ENCODE data around the gene TMEM196.
A peak's percentile ranks its signal among the peaks of the same experiment; 100 is the strongest.
"Not testable (repeated sequence)": the region's sequence is repeated elsewhere in the genome, so short reads cannot be mapped to it uniquely, and the experiment has no call there.

Gene TMEM196

GRCh38 chr7:19708397-19709248 is 64.8 kb downstream of the TMEM196 start, which contains the start of gene POLR1F:
Gene POLR1F, minus strand, starts transcription at chr7:19709037. Its CDS starts 21 bp downstream, at chr7:19709016.
- FAIRE-seq (peak; percentile 99), DNase-seq (ENCODE audit: extremely low spot score, insufficient read length, low read depth) (peak; percentile 82)

- no peak for DNase-seq (ENCODE audit: extremely low spot score, insufficient read length, low read depth)
- no peak for FAIRE-seq
Observed at GRCh38 chr7:19707240-19707639, 66.2 kb downstream of the TMEM196 start.

GRCh38 chr7:19705663-19706062 is 67.8 kb downstream of the TMEM196 start:
- no peak for DNase-seq (ENCODE audit: extremely low spot score, insufficient read length, low read depth)
- no peak for FAIRE-seq

- FAIRE-seq: no peak
Observed at GRCh38 chr7:19701471-19701870, 71.9 kb downstream of the TMEM196 start.

GRCh38 chr7:19700936-19701335 is 72.5 kb downstream of the TMEM196 start:
- no peak for FAIRE-seq
- no peak for DNase-seq (ENCODE audit: extremely low spot score, insufficient read length, low read depth)

More at GRCh38 chr7:19701471-19701870, 71.9 kb downstream of the TMEM196 start:
- no peak for DNase-seq (ENCODE audit: extremely low spot score, insufficient read length, low read depth)

- no peak for FAIRE-seq
- DNase-seq (ENCODE audit: extremely low spot score, insufficient read length, low read depth): no peak
Observed at GRCh38 chr7:19698331-19698730, 75.1 kb downstream of the TMEM196 start.

- DNase-seq (ENCODE audit: extremely low spot score, insufficient read length, low read depth): no peak
- FAIRE-seq: no peak
Observed at GRCh38 chr7:19696926-19697325, 76.5 kb downstream of the TMEM196 start.

- DNase-seq (ENCODE audit: extremely low spot score, insufficient read length, low read depth): no peak
Observed at GRCh38 chr7:19692111-19692828, 81.1 kb downstream of the TMEM196 start.

GRCh38 chr7:19690736-19691135 is 82.7 kb downstream of the TMEM196 start:
- FAIRE-seq: no peak
- no peak for DNase-seq (ENCODE audit: extremely low spot score, insufficient read length, low read depth)

More at GRCh38 chr7:19692111-19692828, 81.1 kb downstream of the TMEM196 start:
- FAIRE-seq: no peak

- not testable (repeated sequence) for DNase-seq (ENCODE audit: extremely low spot score, insufficient read length, low read depth); FAIRE-seq
Observed at GRCh38 chr7:19689130-19689529, 84.3 kb downstream of the TMEM196 start.

GRCh38 chr7:19681596-19681995 is 91.8 kb downstream of the TMEM196 start:
- DNase-seq (ENCODE audit: extremely low spot score, insufficient read length, low read depth) (no peak), FAIRE-seq (no peak)

GRCh38 chr7:19677180-19677579 is 96.2 kb downstream of the TMEM196 start:
- DNase-seq (ENCODE audit: extremely low spot score, insufficient read length, low read depth) (no peak), FAIRE-seq (peak; percentile 44)

GRCh38 chr7:19675816-19676215 is 97.6 kb downstream of the TMEM196 start:
- FAIRE-seq: no peak
- DNase-seq (ENCODE audit: extremely low spot score, insufficient read length, low read depth): no peak

GRCh38 chr7:19674266-19674960 is 99.0 kb downstream of the TMEM196 start:
- DNase-seq (ENCODE audit: extremely low spot score, insufficient read length, low read depth): no peak
- no peak for FAIRE-seq

GRCh38 chr7:19670806-19671205 is 102.6 kb downstream of the TMEM196 start:
- FAIRE-seq (no peak), DNase-seq (ENCODE audit: extremely low spot score, insufficient read length, low read depth) (no peak)
